GM21360 (cell line): ENCODE results near the gene NELFE.
"Not testable (repeated sequence)": the region's sequence is repeated elsewhere in the genome, so short reads cannot be mapped to it uniquely, and the experiment has no call there.

Experiments
- ATAC-seq: cut with Tn5 transposase; IDR thresholded peaks from one replicate; pipeline ENCODE4 v1.9.1; 2021; ENCODE audit warnings: mild to moderate bottlenecking, moderate library complexity; ENCODE audit not compliant: unreplicated experiment

NELFE gene, protein sequence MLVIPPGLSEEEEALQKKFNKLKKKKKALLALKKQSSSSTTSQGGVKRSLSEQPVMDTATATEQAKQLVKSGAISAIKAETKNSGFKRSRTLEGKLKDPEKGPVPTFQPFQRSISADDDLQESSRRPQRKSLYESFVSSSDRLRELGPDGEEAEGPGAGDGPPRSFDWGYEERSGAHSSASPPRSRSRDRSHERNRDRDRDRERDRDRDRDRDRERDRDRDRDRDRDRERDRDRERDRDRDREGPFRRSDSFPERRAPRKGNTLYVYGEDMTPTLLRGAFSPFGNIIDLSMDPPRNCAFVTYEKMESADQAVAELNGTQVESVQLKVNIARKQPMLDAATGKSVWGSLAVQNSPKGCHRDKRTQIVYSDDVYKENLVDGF

DNA sequence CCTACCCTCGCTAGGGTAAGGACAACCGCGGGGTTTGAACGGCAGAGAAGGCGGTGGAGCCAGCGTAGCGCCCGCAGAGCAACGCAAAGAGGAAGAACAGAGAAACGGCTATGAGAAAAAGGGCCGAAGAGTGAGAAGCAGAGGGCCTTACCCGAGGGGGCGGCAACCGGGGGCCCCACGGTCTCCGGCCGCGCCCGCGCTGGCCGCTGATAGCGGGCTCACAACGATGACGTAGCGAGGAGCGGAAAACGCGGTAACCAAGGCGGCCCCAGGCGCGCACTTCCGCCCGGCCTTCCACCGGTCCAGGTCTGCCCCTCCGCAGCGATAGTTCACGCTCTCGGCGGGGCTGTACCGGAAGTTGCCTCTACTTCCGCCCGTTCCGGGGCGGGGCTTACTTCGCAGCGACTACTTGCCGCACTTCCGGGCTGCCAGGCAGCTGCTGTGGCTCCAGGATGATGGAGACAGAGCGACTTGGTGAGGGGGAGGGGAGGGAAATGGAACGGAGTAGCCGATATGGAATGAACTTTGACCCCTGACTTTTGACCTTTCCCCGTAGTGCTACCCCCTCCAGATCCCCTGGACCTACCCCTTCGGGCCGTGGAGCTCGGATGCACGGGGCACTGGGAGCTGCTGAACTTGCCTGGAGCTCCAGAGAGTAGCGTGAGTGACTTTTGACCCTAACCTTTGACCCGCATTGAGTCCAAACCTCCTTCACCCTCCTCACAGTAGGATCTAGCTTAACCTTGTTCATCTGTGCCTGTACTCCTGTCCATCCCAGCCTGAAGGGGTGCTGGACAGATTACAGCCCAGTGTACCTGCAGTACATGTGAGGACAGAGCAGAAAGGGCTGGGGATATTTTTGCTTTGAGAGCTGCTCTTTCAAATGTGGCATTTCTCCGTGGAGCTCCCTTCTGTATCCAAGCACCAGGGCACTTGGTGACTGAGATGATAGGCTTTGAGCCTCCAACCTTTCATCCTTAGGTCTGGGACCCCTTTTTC lies at the start of gene NELFE, which contains the start of gene SKIC2:
Gene NELFE, minus strand, starts transcription at position 231 of the 999 bp plus-strand sequence. CDS start 525 bp downstream, outside the sequence.
Gene SKIC2, plus strand, starts transcription at position 435 of the 999 bp plus-strand sequence. Its CDS starts 18 bp downstream, at position 453.
- peak; percentile 94 for ATAC-seq

DNA sequence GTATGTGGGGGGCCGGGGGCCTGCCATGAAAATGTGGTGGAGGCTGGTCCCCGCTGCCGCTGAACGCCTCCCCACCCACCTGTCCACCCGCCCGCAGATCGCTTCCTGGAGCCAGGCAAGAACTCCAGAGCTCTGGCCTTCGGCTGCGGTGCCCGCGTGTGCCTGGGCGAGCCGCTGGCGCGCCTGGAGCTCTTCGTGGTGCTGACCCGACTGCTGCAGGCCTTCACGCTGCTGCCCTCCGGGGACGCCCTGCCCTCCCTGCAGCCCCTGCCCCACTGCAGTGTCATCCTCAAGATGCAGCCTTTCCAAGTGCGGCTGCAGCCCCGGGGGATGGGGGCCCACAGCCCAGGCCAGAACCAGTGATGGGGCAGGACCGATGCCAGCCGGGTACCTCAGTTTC lies 49.3 kb upstream of the NELFE start:
- ATAC-seq = not testable (repeated sequence)

DNA sequence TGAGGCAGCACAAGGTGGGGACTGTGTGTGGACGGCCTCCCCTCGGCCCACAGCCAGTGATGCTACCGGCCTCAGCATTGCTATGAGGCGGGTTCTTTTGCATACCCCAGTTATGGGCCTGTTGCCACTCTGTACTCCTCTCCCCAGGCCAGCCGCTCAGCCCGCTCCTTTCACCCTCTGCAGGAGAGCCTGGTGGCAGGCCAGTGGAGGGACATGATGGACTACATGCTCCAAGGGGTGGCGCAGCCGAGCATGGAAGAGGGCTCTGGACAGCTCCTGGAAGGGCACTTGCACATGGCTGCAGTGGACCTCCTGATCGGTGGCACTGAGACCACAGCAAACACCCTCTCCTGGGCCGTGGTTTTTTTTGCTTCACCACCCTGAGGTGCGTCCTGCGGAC lies 48.3 kb upstream of the NELFE start:
- not testable (repeated sequence) for ATAC-seq

DNA sequence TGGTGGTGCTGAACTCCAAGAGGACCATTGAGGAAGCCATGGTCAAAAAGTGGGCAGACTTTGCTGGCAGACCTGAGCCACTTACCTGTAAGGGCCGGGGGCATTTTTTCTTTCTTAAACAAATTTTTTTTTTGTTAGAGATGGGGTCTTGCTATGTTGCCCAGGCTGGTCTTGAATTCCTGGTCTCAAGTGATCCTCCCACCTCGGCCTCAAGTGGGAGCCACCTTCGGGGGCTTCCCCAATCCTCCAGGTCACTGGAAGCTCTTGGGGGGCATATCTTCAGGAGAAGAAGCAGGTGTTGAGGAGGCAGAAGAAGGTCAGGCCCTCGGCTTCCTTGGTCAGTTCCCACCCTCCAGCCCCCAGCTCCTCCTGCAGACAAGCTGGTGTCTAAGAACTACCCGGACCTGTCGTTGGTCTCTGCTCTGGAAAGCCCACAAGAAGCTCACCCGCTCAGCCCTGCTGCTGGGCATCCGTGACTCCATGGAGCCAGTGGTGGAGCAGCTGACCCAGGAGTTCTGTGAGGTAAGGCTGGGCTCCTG lies 47.3 kb upstream of the NELFE start:
- not testable (repeated sequence) for ATAC-seq

DNA sequence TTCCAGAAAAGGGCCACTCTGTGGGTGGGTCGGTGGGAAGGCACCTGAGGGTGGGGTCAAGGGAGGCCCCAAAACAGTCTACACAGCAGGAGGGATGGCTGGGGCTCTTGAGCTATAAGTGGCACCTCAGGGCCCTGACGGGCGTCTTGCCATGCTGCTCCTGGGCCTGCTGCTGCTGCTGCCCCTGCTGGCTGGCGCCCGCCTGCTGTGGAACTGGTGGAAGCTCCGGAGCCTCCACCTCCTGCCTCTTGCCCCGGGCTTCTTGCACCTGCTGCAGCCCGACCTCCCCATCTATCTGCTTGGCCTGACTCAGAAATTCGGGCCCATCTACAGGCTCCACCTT lies 46.7 kb upstream of the NELFE start:
- ATAC-seq = not testable (repeated sequence)

DNA sequence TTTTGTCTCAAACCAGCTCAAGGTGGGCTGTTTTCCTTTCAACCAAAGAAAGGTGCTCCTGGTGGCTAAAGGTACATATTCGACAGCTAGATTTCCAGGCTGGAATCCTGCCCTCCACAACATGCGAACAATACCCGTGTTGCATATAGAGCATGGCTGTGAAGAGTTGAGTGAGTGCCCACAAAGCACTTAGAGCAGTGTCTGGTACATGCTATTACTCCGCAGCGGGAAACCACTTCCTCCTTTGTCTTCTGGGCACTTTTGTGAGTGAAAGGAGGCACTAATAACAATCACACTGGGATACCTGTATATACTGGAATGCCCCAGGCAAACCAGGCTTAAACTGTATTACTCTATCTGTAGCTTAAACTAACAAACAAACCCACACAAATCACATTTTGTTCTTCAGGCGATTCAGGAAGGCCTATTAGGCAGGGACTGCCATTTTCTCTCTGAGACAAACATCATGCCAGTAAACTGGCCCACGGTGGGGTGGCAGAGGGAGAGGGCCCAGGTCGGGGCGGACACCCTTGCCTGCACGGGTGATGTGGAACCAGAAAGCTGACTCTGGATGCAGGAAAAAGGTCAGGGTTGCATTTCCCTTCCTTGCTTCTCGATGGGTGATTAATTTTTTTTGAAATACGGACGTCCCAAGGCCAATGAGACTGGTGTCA lies 46.2 kb upstream of the NELFE start:
- not testable (repeated sequence) for ATAC-seq

DNA sequence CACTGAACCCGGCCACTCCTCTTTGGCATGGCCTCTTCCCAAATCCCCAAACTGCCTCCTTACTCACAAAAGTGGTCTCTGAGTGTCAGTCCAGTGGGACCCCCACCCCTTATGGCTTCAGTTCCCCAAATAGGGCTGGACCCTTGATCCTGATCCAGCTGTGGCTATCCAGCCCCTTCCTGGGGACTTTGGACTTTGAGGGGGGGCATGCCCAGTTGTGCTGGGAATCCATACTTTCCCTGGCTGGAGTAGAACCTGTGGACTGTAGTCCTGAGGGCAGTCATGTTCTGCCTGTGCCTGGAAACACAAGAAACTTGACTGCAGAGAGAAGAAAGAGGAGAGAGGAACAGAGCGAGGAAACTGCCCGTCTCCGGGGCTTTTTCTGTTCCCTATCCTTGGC lies 45.6 kb upstream of the NELFE start:
- ATAC-seq = not testable (repeated sequence)

DNA sequence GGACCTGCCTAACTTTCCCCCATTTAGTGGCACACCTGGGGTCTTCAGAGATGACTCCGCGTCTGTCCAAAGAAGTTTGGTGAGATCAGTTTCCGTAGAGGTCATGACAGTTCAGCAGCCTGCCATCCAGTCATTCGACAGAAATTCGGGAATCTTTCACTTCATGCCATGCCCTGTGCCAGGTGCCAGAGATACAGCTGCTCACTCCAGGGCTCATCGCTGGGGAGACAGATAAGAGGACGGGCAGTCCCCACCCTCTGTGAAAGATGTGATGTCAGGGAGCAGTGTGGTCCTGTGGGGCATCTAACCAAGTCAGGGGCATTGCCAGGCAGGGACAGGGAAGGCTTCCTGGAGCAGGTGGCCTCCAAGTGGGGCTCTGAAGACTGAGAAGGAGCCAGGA lies 44.5 kb upstream of the NELFE start:
- not testable (repeated sequence) for ATAC-seq

DNA sequence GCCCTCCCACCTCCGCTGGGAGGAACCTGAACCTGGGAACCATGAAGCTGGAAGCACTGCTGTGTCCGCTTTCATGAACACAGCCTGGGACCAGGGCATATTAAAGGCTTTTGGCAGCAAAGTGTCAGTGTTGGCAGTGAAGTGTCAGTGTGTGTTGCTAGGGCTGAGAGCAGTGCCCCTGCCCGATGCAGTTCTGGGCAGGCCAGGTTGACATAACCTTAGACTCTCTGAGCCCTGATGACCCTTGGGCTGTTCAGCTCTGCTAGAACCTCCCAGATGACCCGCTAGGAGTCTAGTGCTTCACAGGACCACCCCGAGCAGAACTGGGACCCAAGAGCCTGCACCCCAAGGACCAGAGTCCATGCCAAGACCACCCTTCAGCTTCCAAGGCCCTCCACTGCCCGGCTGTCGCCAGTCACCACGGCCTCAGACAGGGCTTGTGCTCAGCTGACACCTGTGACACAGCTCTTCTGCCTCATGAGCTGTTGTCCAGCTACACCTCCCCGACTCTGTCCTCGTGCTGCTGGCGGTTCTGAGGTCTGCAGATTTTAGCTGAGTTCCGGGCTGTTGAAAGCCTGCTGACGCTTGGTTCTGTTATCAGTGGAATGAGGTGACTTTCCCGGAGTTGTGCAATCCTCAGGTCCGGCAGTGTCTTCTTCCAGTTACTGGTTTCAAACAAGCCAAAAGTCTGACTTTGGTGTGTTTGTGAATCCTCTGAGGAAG lies 43.9 kb upstream of the NELFE start:
- ATAC-seq = not testable (repeated sequence)

DNA sequence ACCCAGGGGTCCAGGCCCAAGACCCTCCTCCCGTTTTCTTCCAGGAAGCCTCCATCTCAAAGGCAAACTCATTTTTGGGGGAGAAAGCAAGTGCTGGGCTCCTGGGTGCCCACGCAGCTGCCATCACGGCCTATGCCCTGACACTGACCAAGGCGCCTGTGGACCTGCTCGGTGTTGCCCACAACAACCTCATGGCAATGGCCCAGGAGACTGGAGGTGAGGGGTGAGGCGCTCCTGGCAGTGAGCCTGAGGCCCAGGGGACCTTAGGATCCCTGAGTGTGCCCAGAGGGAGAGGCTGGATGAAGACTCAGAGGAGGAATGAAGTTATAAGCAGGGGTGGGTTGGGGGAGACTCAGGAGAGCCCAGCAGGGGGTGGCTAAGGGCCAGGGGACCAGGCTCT lies 37.6 kb upstream of the NELFE start:
- not testable (repeated sequence) for ATAC-seq

DNA sequence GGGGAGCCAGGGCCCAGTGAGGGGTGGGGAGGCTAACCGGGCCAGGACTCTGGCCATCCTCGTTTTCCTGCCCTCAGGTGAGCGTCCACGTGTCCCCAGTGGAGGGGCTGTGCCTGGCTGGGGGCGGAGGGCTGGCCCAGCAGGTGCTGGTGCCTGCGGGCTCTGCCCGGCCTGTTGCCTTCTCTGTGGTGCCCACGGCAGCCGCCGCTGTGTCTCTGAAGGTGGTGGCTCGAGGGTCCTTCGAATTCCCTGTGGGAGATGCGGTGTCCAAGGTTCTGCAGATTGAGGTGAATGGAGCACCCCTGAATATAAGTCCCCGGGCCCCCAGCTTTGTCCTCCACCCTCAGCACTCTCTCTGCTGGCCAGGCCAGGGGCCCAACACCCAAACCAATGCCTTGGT lies 35.6 kb upstream of the NELFE start:
- not testable (repeated sequence) for ATAC-seq

DNA sequence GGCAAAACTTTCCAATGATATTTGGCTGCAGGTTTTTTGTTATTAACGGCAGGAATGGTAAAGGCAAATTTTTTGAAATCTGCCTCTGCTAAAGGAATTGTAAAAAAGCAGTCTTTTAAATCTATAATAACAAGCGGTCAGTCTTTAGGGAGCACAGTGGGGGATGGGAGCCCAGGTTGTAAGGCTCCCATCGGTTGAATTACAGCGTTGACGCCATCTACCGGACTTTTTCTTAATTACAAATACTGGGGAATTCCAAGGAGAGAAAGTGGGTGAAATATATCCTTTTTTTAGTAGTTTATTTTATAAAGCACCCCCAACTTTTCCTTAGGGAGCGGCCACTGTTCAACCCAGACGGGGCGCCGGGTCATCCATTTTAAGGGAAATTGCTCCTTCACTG lies 30.6 kb upstream of the NELFE start:
- ATAC-seq = not testable (repeated sequence)

DNA sequence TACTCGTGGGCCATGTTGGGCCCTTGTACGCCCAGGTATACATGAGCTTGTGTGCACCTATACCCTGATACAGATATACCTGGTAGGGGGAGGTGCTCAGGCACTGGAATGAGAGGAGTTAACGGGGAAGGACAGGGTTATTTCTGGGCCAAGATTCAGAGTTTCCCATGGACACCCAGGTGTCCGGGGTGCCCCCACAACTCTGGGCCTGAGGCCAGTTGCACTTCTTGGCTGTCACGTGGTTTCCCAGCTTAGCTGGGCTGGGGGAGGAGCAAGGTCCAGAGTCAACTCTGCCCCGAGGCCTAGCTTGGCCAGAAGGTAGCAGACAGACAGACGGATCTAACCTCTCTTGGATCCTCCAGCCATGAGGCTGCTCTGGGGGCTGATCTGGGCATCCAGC lies 23.0 kb upstream of the NELFE start, which contains the start of gene C4A:
Gene C4A, plus strand, starts transcription at position 314 of the 400 bp plus-strand sequence. Its CDS starts 51 bp downstream, at position 365.
- not testable (repeated sequence) for ATAC-seq

DNA sequence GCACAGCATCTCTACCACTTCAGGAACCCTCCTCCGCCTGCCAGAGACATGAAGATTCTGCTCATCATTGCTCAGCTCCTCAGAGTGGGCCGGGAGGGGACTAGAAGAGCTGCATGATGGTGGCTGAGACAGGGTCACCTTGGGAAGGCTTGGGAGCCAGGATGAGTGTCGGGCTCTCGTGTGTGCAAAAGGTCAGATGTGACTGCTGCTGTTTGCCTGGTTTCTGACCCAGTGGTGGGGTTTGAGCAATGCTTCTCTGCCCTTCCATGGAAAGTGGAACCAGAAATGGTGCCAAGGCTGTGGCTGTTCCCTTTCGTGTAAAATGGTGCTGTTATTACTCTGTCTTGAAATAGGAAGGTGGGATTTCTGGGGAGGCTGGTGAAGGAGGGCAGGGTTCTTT lies 22.2 kb upstream of the NELFE start:
- ATAC-seq = not testable (repeated sequence)

DNA sequence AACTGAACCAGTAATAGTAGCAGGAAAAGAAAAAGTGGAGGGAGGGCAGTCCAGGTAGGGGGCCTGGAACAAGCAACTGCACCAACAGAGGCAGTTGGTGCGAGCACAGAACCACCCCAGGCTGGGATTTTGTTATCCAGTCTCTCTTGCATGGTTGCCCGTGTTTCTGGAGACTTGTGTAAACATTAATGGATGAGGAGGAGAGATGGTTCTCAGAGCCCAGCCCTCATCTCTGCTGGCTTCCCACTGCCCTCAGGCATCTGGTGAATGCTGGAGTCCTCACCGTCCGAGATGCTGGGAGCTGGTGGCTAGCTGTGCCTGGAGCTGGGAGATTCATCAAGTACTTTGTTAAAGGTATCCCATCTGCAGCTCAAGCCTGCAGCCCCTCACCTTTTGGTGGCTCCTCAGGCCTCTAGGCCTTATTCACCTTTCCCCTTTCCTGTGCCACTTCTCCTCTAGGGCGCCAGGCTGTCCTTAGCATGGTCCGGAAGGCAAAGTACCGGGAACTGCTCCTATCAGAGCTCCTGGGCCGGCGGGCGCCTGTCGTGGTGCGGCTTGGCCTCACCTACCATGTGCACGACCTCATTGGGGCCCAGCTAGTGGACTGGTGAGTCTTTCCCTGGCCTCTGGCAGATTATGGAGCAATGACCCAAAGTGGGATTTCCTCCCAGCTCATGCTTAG lies 21.6 kb upstream of the NELFE start:
- not testable (repeated sequence) for ATAC-seq

DNA sequence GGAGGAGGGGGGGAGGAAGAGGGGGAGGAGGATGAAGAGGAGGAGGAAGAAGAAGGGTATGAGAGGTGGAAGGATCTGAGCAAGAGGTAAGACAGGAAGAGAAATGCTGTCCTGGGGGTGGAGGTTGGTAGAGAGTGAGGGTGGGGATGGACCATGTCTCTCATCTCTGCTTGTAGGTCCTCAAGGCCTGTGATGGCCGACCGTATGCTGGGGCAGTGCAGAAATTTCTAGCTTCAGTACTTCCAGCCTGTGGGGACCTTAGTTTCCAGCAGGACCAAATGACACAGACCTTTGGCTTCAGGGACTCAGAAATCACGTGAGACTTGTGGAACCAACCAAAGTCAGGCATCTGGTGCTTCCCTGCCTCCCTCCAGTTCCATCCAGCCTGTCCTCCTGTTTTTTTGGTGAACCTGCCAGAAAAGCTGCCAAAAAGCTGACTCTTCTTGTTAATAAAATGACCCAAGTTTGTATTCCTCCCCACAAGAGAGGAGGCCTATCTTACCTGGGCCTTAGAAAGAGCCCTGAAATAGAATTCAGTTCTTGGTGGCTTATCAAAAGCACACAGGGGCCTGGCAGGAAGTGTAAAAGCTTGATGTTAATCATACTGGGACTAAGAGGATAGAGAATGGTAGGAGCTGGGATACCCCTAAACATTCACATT lies 20.6 kb upstream of the NELFE start:
- no peak for ATAC-seq

DNA sequence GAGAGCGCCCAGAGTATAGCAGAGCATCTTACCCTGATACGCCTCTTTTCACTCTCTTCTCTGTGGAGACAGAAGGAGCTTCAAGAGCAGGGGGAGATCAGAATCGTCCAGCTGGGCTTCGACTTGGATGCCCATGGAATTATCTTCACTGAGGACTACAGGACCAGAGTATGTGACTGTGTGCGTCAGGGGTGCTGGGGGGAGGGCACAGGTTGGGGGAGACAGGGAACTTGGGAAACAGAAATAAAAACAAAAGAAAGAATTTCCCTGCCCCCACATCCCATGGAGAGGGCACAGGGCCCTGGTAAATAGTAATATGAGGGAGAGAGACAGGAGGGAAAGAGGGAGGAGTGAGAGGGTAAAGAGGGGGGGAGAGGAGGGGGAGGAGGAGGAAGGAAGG lies 20.1 kb upstream of the NELFE start:
- ATAC-seq = no peak

DNA sequence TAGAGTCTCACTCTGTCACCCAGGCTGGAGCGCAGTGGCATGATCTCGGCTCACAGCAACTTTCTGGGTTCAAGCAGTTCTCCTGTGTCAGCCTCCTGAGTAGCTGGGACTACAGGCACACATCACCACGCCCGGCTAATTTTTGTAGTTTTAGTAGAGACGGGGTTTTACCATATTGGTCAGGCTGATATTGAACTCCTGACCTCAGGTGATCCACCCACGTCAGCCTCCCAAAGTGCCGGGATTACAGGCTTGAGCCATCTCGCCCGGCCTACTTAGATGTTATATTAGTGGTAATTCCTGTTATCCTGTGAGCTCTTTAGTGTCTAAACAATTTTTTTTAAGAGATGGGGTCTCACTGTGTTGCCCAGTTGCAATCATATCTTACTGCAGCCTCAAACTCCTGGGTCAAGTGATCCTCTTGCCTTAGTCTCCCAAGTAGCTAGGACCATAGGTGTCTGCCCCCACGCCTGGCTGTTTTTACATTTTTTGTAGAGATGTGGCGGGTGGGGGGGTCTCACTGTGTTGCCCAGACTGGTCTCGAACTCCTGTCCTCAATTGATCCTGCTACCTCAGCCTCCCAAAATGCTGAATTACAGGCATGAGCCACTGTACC lies 19.2 kb upstream of the NELFE start:
- ATAC-seq = no peak
